ENCODE results near the gene DGLUCY. TPM values are rescaled to one million over a fixed set of nuclear protein-coding genes. Genes with fewer than 3 reads are reported as not detected.

DGLUCY gene
- total RNA-seq, 1 experiment from 2014 or later, result 67.0 TPM

- no peak overlapping the region for H3K27ac ChIP-seq (ENCODE audit: low read depth, low read length)
- no peaks in the 10 kb centered on the region for H3K27me3 ChIP-seq (ENCODE audit: insufficient read depth, low read length)
- no peak overlapping the region for H3K9ac ChIP-seq (ENCODE audit: low read length)
- POLR2A ChIA-PET, result no interaction called here
- H3K4me2 ChIP-seq (ENCODE audit: low read length), result no peak overlapping the region
- no peak for TF ChIP-seq ZBTB33 (IDR thresholded peaks at IDR 0.05; ENCODE audit: extremely low read depth, insufficient replicate concordance, low read length)
- TF ChIP-seq ELF1 (IDR thresholded peaks at IDR 0.05; ENCODE audit: borderline replicate concordance, low read depth), result no peak
- no peak for TF ChIP-seq RAD21 (IDR thresholded peaks at IDR 0.05; ENCODE audit: low read depth)
- no peak for TF ChIP-seq CTCF (IDR thresholded peaks at IDR 0.05 in 2 of 3, conservative IDR thresholded peaks at IDR 0.05 in 1 of 3; ENCODE audit: borderline replicate concordance in 1 of 3, insufficient read depth in 1 of 3, low read depth in 2 of 3, low read length in 2 of 3)
- TF ChIP-seq REST (IDR thresholded peaks at IDR 0.05; ENCODE audit: low read depth), result no peak
- TF ChIP-seq TCF7L2 (IDR thresholded peaks at IDR 0.05; ENCODE audit: borderline replicate concordance, extremely low read depth, insufficient read depth, insufficient read length), result no peak
- TF ChIP-seq MAX (IDR thresholded peaks at IDR 0.05), result no peak
- TF ChIP-seq FOSL1 (IDR thresholded peaks at IDR 0.05; ENCODE audit: low read depth), result no peak
- no peak for TF ChIP-seq EGR1 (IDR thresholded peaks at IDR 0.05; ENCODE audit: low read depth)
- TF ChIP-seq JUND (IDR thresholded peaks at IDR 0.05), result no peak
- TF ChIP-seq YY1 (IDR thresholded peaks at IDR 0.05; ENCODE audit: extremely low read depth, insufficient replicate concordance, low read depth, low read length), result no peak
- TF ChIP-seq EZH2 (IDR thresholded peaks at IDR 0.05), result no peak
- intact Hi-C loops (cut with micrococcal nuclease), result no loop called here
- RAD21 ChIA-PET (ENCODE audit: low non-redundant PET in 1 of 2, low total read pairs in 2 of 2, uncharacterized antibody in 2 of 2, unreplicated experiment in 2 of 2), result no interaction called here
- H3K9me2 ChIP-seq (ENCODE audit: insufficient read depth), result no peaks in the 10 kb centered on the region
- DNase-seq (ENCODE audit: low read depth, low spot score), result no peak
- H3K4me3 ChIP-seq (replicated peaks in 1 of 2; ENCODE audit: low read depth in 1 of 2, low read length in 2 of 2), result no peak overlapping the region
- peaks cover 3 to 15% of the 10 kb centered on the region in 2 experiments; a peak in 3 of 4 replicates for H3K4me1 ChIP-seq (ENCODE audit: control insufficient read depth in 1 of 2, insufficient read depth in 2 of 2, low read length in 2 of 2)
- peaks cover 0 to 10% of the 10 kb centered on the region in 2 experiments; a peak in 2 of 4 replicates for H3K36me3 ChIP-seq (ENCODE audit: control insufficient read depth in 1 of 2, insufficient read depth in 2 of 2, low read length in 2 of 2)
- BruUV-seq (replicated peaks), result no TSS peak
- CTCF ChIA-PET, result no interaction called here
- H4K20me1 ChIP-seq (ENCODE audit: insufficient read depth), result no peaks in the 10 kb centered on the region
- H2AFZ ChIP-seq (ENCODE audit: low read depth, low read length, poor library complexity, severe bottlenecking), result no peak overlapping the region
- H3K9me3 ChIP-seq (ENCODE audit: control insufficient read depth in 1 of 2, insufficient read depth in 1 of 2, low read depth in 1 of 2, low read length in 2 of 2), result no peaks in the 10 kb centered on the region
- H3K79me2 ChIP-seq (ENCODE audit: insufficient read depth, low read length), result peaks cover 10% of the 10 kb centered on the region; the same call in 1 of the 2 replicates
- ATAC-seq, result no peak
Measured at GRCh38 chr14:91144425-91145145, 30.7 kb downstream of the DGLUCY start.
